ENCODE data around the gene MYO9B. TPM values are rescaled to one million over a fixed set of nuclear protein-coding genes. Genes with fewer than 3 reads are reported as not detected.
"Not testable (repeated sequence)": the region's sequence is repeated elsewhere in the genome, so short reads cannot be mapped to it uniquely, and the experiment has no call there.

Gene MYO9B
- total RNA-seq, 1 donor from 2014 or later = 83.8 TPM

GRCh38 chr19:17086834-17087233, 11.3 kb downstream of the MYO9B start:
- Mint-ChIP-seq H3K36me3 (peaks cover 5% of the 10 kb centered on the region), H3K27me3 (no peaks in the 10 kb centered on the region), H3K4me1 (ENCODE audit: unreplicated experiment) (peaks cover 26% of the 10 kb centered on the region), H3K27ac (no peak overlapping the region), H3K4me3 (no peak overlapping the region), H3K9me3 (no peaks in the 10 kb centered on the region)
- no peak for DNase-seq (ENCODE audit: extremely low spot score, unreplicated experiment)
- TF ChIP-seq CTCF (conservative IDR thresholded peaks at IDR 0.05) = no peak

GRCh38 chr19:17088552-17088951, 13.0 kb downstream of the MYO9B start:
- no peaks in the 10 kb centered on the region for H3K9me3 Mint-ChIP-seq
- TF ChIP-seq CTCF (conservative IDR thresholded peaks at IDR 0.05) = no peak
- peaks cover 5% of the 10 kb centered on the region for H3K36me3 Mint-ChIP-seq
- H3K27ac Mint-ChIP-seq = no peak overlapping the region
- DNase-seq (ENCODE audit: extremely low spot score, unreplicated experiment) = no peak
- H3K27me3 Mint-ChIP-seq = no peaks in the 10 kb centered on the region
- H3K4me3 Mint-ChIP-seq = no peak overlapping the region
- peaks cover 23% of the 10 kb centered on the region for H3K4me1 Mint-ChIP-seq (ENCODE audit: unreplicated experiment)

- no peak for DNase-seq (ENCODE audit: extremely low spot score, unreplicated experiment)
- Mint-ChIP-seq H3K4me3 (no peak overlapping the region), H3K27ac (no peak overlapping the region), H3K27me3 (no peaks in the 10 kb centered on the region), H3K9me3 (no peaks in the 10 kb centered on the region), H3K36me3 (peaks cover 10% of the 10 kb centered on the region), H3K4me1 (ENCODE audit: unreplicated experiment) (peaks cover 23% of the 10 kb centered on the region)
- TF ChIP-seq CTCF (conservative IDR thresholded peaks at IDR 0.05) = no peak
Measured at GRCh38 chr19:17090583-17090982, 15.0 kb downstream of the MYO9B start.

- H3K4me1 Mint-ChIP-seq (ENCODE audit: unreplicated experiment) = peaks cover 22% of the 10 kb centered on the region
- H3K27me3 Mint-ChIP-seq = no peaks in the 10 kb centered on the region
- no peak overlapping the region for H3K27ac Mint-ChIP-seq
- no peak for TF ChIP-seq CTCF (conservative IDR thresholded peaks at IDR 0.05)
- no peak for DNase-seq (ENCODE audit: extremely low spot score, unreplicated experiment)
- peaks cover 14% of the 10 kb centered on the region for H3K36me3 Mint-ChIP-seq
- H3K9me3 Mint-ChIP-seq = no peaks in the 10 kb centered on the region
- H3K4me3 Mint-ChIP-seq = no peak overlapping the region
Measured at GRCh38 chr19:17091758-17092333, 16.3 kb downstream of the MYO9B start.

- peaks cover 14% of the 10 kb centered on the region for H3K36me3 Mint-ChIP-seq
- H3K4me3 Mint-ChIP-seq = no peak overlapping the region
- H3K9me3 Mint-ChIP-seq = no peaks in the 10 kb centered on the region
- no peaks in the 10 kb centered on the region for H3K27me3 Mint-ChIP-seq
- no peak for DNase-seq (ENCODE audit: extremely low spot score, unreplicated experiment)
- no peak for TF ChIP-seq CTCF (conservative IDR thresholded peaks at IDR 0.05)
- H3K27ac Mint-ChIP-seq = no peak overlapping the region
- H3K4me1 Mint-ChIP-seq (ENCODE audit: unreplicated experiment) = peaks cover 23% of the 10 kb centered on the region
Measured at GRCh38 chr19:17092696-17093095, 17.1 kb downstream of the MYO9B start.

- not testable (repeated sequence) for H3K4me3 Mint-ChIP-seq, H3K27ac Mint-ChIP-seq
Measured at GRCh38 chr19:17094694-17095093, 19.1 kb downstream of the MYO9B start.

More at GRCh38 chr19:17094694-17095093, 19.1 kb downstream of the MYO9B start:
- not testable (repeated sequence) for DNase-seq (ENCODE audit: extremely low spot score, unreplicated experiment); H3K36me3 Mint-ChIP-seq; H3K27me3 Mint-ChIP-seq; H3K4me1 Mint-ChIP-seq (ENCODE audit: unreplicated experiment); H3K9me3 Mint-ChIP-seq

All from type B pancreatic cell (in vitro differentiated cells).